ENCODE results near the gene SLC43A3.

SLC43A3 gene

DNA sequence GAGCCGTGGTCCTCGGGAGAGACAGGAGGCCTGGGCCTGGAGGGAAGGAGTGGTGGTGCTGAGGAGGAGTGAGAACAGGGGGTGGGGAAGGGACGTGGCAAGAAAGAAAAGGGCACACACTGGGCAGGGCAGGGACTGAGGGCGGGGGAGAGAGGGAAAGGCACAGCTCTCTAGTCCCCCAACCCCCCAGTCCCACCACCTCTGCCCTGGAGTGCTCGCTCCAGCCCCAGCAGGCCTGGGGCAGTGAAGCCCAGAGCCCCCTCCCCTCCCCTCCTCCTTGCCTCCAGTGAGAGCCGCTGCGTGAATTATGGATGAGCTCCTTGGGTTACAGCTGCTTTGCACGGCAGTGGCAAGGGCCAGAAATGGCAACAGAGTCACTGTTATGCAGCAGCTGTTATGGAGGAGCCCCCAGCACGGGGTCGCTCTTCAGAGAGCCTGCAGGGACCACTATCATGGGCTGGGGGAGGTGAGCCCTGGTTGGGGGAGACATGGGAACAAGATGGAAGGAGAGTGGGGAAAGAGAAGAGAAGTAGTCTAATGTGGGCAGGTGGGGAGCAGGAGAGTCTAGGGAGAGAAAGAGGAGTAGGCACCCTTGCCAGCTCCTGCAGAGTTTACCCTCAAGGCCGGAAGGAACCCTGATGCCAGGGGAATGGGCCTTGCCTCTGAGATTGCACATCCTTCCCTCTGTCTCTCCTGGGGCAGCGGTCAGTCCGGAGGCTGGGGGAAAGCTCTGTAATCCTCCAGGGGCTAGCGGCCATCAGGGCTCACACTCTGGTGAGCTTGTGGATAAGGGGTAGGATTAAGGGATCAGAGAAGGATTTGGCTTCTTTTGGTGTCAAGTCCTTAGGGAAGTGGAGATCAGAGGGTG, 37.0 kb upstream of the SLC43A3 start:
- DNase-seq (ENCODE audit: insufficient read length, low spot score) (no peak), FAIRE-seq (no peak)
- TF ChIP-seq POLR2A (IDR thresholded peaks at IDR 0.05; ENCODE audit: low read depth, low read length), result no peak

DNA sequence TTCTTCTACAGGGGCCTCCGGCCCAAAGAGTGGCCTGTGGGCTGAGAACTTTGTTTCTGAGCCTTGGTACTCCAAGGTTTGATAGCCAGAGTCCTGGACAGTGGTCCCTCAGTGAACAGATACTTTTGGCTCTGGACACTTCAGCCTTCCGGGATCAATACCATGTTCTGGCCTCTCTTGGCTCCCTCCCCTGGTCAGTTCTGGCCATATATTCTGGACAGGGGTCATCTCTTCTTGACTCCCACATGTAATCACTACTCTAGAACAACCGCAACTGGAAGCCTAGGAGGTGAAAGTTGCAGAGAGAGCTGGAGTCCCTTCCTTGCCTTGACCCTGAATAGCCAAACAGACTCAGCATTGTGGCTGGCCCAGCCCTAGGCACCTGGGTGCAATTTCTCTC, 35.7 kb upstream of the SLC43A3 start:
- DNase-seq (ENCODE audit: insufficient read length, low spot score) (no peak), FAIRE-seq (no peak)
- no peak for TF ChIP-seq POLR2A (IDR thresholded peaks at IDR 0.05; ENCODE audit: low read depth, low read length)

DNA sequence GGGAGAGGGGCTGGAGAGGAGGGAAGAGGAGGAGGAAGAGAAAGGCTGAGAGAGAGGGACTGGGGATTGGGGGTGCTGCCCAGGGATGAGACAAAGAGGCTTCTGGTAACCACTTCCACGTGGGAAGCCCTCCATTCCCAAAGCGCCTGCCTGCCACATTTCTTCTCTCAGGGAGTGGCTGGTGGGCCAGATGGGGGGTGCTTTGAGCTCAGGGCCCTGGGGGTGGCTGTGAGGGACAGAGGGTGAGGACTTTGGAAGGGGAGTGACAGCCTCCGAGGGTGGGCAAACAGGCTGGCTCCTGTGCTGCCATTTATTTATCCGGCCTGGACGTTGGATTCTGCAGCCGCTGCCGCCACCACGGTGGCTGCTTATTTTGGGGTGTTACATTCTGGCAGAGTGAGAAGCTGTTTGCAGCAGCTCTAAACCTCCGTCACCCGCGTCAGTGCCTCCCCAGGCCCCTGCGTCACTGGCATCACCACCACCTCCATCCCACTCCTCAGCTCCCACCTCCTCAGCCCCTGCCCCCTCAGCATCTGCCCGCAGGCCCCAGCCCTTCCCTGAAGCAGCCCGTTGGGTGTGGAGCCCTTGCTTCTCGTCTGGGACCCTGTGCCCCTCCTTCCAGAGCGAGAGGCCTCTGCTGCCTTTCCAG, 35.0 kb upstream of the SLC43A3 start:
- TF ChIP-seq POLR2A (IDR thresholded peaks at IDR 0.05; ENCODE audit: low read depth, low read length), result no peak
- FAIRE-seq, result no peak
- no peak for DNase-seq (ENCODE audit: insufficient read length, low spot score)

DNA sequence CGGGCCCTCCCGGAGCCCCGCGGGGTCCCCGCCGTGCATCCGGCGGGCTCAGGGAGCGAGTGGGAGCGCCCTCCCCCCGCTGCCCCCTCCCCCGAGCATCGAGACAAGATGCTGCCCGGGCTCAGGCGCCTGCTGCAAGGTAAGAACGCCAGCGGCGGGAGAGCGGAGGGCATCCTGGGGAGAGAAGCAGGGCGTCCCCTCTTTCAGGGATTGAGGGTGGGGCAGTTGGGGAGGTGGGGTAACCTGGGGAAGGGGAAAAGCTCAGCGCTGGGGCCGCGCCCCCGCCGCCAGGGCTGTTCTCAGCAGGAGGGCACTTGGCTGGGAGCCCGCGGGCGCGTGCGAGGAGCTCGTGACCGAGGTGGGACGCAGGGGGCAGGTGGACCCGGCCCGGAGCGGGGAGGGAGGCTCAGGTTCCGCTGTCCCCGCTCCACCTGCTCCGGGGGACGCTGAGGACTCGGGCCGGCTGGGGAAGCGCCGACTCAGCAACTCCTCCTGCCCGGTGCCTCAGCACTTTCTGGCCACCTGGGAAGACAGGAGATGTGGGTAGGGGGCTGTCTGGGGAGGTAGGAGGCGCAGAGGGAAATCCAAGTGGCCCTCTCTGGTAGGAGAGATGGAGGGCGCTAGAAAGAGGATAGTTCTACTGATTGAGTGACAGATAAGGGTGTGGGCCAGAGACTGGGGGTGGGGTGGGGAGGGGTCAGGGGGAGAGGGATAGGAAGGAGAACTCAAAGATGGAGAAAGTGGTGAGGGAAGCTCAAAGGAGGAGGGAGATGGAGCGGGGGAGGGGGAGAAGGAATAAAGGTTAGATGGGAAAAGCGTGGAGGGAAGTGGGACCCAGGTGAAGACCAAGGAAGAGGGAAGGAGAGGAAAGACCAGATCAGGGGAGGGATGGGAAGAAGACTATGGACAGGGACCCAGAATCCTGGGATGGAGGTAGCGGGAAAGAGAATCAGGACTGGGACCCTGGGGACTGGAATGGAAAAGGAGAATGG, 34.1 kb upstream of the SLC43A3 start:
- no peak for DNase-seq (ENCODE audit: insufficient read length, low spot score)
- FAIRE-seq, result no peak
- no peak for TF ChIP-seq POLR2A (IDR thresholded peaks at IDR 0.05; ENCODE audit: low read depth, low read length)

DNA sequence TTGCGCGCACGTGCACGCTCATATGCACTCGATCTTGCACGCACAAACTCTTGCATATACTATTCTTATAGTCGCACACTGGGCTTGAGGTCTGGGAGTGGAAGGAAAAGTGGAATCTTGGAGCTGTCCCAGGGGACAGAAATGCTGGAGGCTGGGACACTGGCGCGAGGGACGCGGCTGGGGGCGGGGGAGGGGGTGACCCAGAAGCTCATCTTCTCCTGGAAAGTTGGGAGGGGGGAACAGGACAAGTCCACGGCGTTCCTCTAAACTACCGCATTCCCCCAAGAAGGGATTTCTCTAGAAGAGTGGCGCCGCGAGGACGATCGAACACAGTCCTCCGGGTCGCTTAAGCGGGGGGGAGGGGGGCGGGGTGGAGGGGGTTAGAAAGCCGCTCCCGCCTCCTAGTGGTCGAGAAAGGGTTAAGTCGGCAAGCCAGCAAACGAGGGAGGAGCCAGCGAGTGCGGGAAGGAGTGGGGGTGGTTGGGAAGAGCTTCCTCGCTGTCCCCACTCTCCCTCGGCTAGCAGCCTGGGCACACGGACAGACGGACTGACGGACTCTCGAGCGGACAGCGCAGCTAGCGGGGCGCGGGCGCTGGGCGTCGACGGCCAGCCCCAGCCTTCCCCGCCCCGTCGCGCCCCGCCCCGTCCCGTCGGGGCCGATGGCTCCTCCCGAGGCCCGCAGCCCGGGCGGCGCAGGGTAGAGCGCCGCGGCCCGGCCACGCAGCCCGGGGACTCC, 33.3 kb upstream of the SLC43A3 start, which contains the start of gene RTN4RL2:
RTN4RL2 (plus strand) TSS at position 507 of the 736 bp plus-strand sequence. CDS start 338 bp downstream, outside the sequence.
- FAIRE-seq (no peak), DNase-seq (ENCODE audit: insufficient read length, low spot score) (peak; percentile 82)

DNA sequence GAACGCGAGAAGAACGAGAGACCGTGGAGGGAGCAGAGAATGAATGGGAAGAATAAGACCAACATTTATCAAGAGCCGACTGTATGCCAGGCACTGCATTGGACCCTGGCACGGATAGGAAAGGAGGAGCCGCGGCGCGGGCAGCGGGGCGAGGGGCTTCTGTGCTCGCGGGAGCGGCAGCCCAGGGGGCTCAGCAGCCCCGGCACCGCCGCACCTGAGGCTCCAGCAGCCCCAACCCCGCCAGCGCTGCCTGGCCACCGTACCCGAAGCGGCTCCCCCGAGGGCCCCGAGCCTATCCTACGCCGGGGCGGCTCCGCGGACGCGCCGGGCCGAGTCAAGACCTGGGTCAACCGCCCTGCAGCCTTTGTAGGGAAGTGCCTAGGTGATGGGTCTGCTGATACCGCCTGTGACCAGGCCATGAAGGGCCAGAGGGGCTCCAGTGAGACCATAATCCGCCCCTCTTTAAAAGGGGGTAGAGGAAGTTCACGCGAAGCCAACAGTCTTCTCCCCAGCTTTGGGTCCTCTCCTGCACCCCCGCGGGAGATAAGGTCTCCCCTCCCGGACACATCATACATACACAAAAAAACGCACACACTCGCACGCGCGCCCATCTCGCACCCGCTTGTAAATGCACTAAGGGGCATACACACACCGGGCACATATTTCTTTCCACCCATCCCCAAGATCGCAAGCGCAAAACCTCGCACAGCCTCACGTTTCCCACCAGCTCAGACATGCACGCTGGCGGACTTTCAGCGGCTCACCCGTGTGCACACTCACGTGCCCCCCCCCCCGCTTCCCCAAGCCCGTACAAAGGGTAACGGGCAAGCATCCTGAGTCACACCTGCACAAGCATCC, 32.5 kb upstream of the SLC43A3 start:
- TF ChIP-seq POLR2A (IDR thresholded peaks at IDR 0.05; ENCODE audit: low read depth, low read length), result no peak
- DNase-seq (ENCODE audit: insufficient read length, low spot score), result no peak
- FAIRE-seq, result no peak

More for the DNA sequence above, 33.3 kb upstream of the SLC43A3 start, which contains the start of gene RTN4RL2:
- TF ChIP-seq POLR2A (IDR thresholded peaks at IDR 0.05; ENCODE audit: low read depth, low read length), result 0 out of 2 replicates have a peak, but pooled peaks have one; percentile 42

DNA sequence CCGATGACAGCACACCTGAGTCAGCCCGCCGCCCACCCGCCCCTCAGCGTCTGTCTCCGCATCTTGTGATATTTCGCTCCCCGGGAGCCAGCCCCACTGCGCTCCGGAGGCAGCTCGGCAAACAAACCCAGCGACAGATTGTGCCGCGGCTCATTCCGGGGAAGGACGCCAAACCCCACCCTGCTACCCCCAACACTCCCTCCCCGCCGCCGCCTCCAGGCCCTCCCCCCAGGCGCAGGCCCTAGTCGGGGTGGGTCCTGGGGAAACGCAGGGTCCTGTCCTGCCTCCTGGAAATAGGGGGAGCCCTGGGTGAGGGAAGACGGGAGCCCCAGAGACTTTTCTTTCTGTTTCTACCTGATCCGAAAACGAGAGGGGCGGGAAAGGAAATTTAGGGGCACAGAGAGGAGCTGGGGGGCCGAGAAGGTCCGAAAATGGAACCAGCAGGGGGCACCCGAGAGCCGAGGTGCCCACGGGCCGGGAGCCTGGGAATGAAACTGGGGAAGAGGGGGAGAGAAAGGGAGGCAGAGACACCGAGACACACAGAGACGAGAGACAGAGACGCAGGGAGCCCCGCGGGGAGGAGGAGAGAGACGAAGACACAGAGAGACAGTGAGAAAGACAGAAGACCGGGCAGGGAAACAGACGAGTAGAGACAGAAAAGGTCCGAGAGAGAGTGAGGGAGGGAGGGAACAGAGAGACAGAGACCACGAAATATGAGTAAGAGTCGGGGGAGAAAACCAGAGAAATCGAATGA, 31.7 kb upstream of the SLC43A3 start:
- no peak for DNase-seq (ENCODE audit: insufficient read length, low spot score)
- no peak for TF ChIP-seq POLR2A (IDR thresholded peaks at IDR 0.05; ENCODE audit: low read depth, low read length)
- no peak for FAIRE-seq

DNA sequence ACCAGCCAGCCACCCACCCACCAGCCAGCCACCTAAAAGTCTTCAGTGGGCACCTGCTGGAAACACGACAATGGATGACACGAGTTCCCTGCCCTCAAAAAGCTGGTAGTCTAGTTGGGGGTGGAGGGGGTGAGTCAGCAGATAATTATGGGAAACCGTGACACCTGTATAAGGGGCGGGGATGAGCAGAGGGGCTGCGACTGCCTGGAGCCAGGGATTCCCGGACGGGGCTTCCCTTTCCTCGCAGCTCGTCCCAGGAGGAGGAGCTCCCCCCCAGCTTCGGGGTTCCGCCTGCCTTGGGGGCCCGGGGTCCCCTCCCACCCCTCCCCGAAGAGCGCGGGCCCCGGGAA, 31.1 kb upstream of the SLC43A3 start:
- no peak for FAIRE-seq
- no peak for DNase-seq (ENCODE audit: insufficient read length, low spot score)
- no peak for TF ChIP-seq POLR2A (IDR thresholded peaks at IDR 0.05; ENCODE audit: low read depth, low read length)

DNA sequence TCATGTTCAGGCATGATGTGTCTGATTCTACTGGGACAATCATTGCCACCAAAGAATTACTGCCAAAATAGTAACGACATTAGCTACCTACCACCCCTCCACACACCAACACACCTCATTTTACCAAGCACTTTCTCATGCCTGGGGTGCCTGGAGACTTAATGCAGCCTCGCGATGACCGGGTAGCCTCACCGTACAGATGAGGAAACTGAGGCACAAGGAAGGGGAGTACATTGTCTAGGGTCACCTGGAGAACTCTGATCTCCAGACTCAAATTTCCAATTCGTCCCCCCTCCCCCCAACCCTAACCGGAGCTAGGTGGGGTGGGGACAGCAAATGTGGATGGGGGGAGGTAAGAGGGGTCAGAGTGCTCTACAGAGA, 30.7 kb upstream of the SLC43A3 start:
- no peak for DNase-seq (ENCODE audit: insufficient read length, low spot score)
- TF ChIP-seq POLR2A (IDR thresholded peaks at IDR 0.05; ENCODE audit: low read depth, low read length), result no peak
- FAIRE-seq, result no peak

DNA sequence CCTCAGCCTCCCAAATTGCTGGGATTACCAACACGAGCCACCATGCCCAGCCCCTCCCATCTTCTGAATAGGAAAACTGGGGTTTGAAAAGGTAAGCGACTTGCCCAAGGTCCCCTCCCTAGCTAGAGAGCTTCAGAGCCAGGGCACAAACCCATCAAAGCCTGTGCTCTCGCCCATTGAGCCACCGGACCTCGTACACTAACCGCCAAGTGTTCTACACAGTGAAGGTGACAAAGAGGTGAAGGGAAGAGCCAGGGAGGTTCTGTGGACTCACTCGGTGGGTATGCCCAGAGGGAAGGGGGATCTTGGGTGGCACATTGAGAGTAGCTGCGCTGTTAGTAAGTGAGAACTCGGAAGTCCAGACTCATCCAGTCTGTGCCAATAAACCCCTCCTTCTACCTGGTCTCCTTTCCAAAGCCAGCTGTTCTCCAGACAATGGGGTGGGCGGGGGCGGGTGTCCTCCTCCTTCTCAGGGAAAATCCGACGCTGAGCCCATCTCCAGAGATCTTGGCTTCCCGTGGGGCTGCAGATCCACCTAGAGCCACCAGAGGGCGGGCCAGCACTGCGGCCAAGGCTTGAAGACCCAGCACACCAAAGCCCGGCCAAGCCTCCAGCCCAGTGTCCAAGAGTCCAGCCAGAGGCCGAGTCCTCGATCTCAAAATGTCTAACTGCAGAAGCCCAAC, 30.2 kb upstream of the SLC43A3 start:
- TF ChIP-seq POLR2A (IDR thresholded peaks at IDR 0.05; ENCODE audit: low read depth, low read length), result no peak
- peak; percentile 91 for DNase-seq (ENCODE audit: insufficient read length, low spot score)
- no peak for FAIRE-seq

DNA sequence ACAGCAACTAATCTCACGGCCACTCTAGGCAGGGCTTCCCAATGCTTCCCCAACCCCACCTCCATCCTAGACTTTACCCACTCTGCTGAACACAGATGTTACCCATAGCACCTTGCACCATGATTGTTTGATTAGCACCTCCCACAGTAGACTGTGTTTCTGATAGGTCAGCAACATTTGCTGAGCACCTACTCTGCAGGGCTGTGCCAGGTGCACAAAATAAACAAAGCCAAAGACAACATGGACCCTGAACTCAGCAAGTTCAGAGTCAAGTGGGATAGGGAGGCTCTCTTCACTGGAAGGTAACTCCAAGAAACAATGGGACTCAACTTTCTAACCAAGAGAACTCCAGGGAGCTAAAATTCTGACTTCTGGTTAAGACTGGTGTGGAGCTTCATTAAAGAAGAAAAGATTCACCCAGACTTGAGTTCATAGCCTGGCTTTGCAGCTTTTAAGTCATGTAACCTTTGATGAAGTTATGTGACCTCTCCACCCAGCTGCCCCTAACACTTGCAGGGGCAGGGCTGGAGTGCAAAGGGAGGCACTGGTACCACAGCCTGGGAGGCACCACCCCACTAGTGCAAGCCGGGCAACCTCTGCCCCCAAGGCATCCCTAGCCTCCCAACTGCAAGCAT, 26.7 kb upstream of the SLC43A3 start:
- no peak for FAIRE-seq
- no peak for TF ChIP-seq POLR2A (IDR thresholded peaks at IDR 0.05; ENCODE audit: low read depth, low read length)
- no peak for DNase-seq (ENCODE audit: insufficient read length, low spot score)
